Endothelial cell of umbilical vein (primary cell): Measurements from ENCODE around the gene KRTAP10-2. TPM values are rescaled to one million over a fixed set of nuclear protein-coding genes. Genes with fewer than 3 reads are reported as not detected.

Experiments
- BruUV-seq: library from RNA; stranded (reverse); fragments of 400-500 nt; replicated peaks from 2 replicates; lab custom pipeline; 2021; lab: Mats Ljungman, UMichigan
- CTCF ChIA-PET: fragments of 300-600, 350-600 bp; sonication (Branson Sonifier 250); formaldehyde crosslinking; loops from one replicate; lab custom pipeline; 2021; ENCODE audit warnings: antibody characterized with exemption, inconsistent platforms; lab: Charles Lee
- POLR2A ChIA-PET: fragments of 300-600, 350-600 bp; sonication (Branson Sonifier 250); formaldehyde crosslinking; loops from one replicate; lab custom pipeline; 2021; ENCODE audit warnings: antibody characterized with exemption, inconsistent platforms; lab: Charles Lee
- DNase-seq: peaks from one replicate; pipeline ENCODE4 v3.0.0-alpha.2; 2011; ENCODE audit warnings: low read depth, low spot score
- FAIRE-seq: peaks from 2 replicates; lab custom pipeline; 2011; peaks lifted over from hg19 to GRCh38; lab: Jason Lieb, UNC
- H2AFZ ChIP-seq: 2 replicates; pipeline ENCODE4 v1.6.0; 2012; ENCODE audit warnings: low read depth, low read length, control low read depth, inconsistent platforms
- H3K27ac ChIP-seq: 2 replicates; pipeline ENCODE4 v1.5.1; 2011; ENCODE audit warnings: low read depth, mild to moderate bottlenecking, control low read depth, low read length, moderate library complexity; ENCODE audit not compliant: insufficient read depth
- H3K27me3 ChIP-seq, 2 experiments: 2 replicates each; pipeline versions ENCODE4 v1.6.0 to v1.6.1; 2011; ENCODE audit warnings: low read length in 2 of 2, mixed read lengths in 1 of 2; ENCODE audit not compliant: control insufficient read depth in 2 of 2, insufficient read depth in 2 of 2
- H3K36me3 ChIP-seq, 2 experiments: 2 replicates in 1 of 2; 3 replicates in 1 of 2; pipeline ENCODE4 v1.5.1; 2011; ENCODE audit warnings: low read length in 2 of 2, mild to moderate bottlenecking in 1 of 2, moderate library complexity in 1 of 2; ENCODE audit not compliant: control insufficient read depth in 2 of 2, insufficient read depth in 2 of 2; ENCODE audit errors: extremely low read depth in 1 of 2
- H3K4me1 ChIP-seq: 3 replicates; pipeline ENCODE4 v1.5.1; 2011; ENCODE audit warnings: mild to moderate bottlenecking, low read length; ENCODE audit not compliant: control insufficient read depth, insufficient read depth; ENCODE audit errors: extremely low read depth
- H3K4me2 ChIP-seq: 2 replicates; pipeline ENCODE4 v1.6.1; 2011; ENCODE audit warnings: low read length, control low read depth, mixed read lengths; ENCODE audit not compliant: insufficient read depth
- H3K4me3 ChIP-seq, 3 experiments: fragments of 200-600 bp in 1 of 3; sonication (generic), shearing (Covaris generic) in 1 of 3; replicated peaks in 1 of 3; 2 replicates each; pipeline ENCODE4 v1.5.1; 2011 to 2016; ENCODE audit warnings: control low read depth in 3 of 3, low read length in 3 of 3, mild to moderate bottlenecking in 2 of 3, inconsistent platforms in 1 of 3, low read depth in 1 of 3, moderate library complexity in 1 of 3; ENCODE audit not compliant: insufficient read depth in 1 of 3
- H3K79me2 ChIP-seq: 2 replicates; pipeline ENCODE4 v1.6.0; 2012; ENCODE audit warnings: low read length, inconsistent platforms; ENCODE audit not compliant: control insufficient read depth, insufficient read depth
- H3K9ac ChIP-seq: replicated peaks from 2 replicates; pipeline ENCODE3; 2011; ENCODE audit warnings: low read length, control low read depth; ENCODE audit not compliant: insufficient read depth; ENCODE audit errors: extremely low read depth
- H3K9me1 ChIP-seq: replicated peaks from 3 replicates; pipeline ENCODE4 v1.6.0; 2011; ENCODE audit warnings: mild to moderate bottlenecking, low read length; ENCODE audit not compliant: control insufficient read depth, insufficient read depth; ENCODE audit errors: extremely low read depth
- H3K9me3 ChIP-seq: replicated peaks from 2 replicates; pipeline ENCODE4 v1.5.1; 2012; ENCODE audit warnings: low read length, inconsistent platforms; ENCODE audit not compliant: control insufficient read depth, insufficient read depth
- H4K20me1 ChIP-seq: replicated peaks from 2 replicates; pipeline ENCODE3; 2011; ENCODE audit warnings: mild to moderate bottlenecking, low read length; ENCODE audit not compliant: control insufficient read depth, insufficient read depth; ENCODE audit errors: extremely low read depth
- CTCF ChIP-seq, 2 donors: IDR thresholded peaks; 1 replicate in 1 of 2; 2 replicates in 1 of 2; pipeline ENCODE4 v1.5.1; 2011; ENCODE audit warnings: low read length in 2 of 2, mild to moderate bottlenecking in 2 of 2, moderate library complexity in 2 of 2, control low read depth in 1 of 2, inconsistent platforms in 1 of 2, low read depth in 1 of 2; ENCODE audit not compliant: insufficient read depth in 1 of 2; ENCODE audit errors: extremely low read depth in 1 of 2
- EZH2 ChIP-seq: IDR thresholded peaks from 2 replicates; pipeline ENCODE4 v1.6.1; 2012; ENCODE audit warnings: borderline replicate concordance, low read depth, mild to moderate bottlenecking, moderate library complexity, low read length, inconsistent platforms; ENCODE audit not compliant: severe bottlenecking
- FOS ChIP-seq: IDR thresholded peaks from 2 replicates; pipeline ENCODE4 v1.6.1; 2011; ENCODE audit warnings: mild to moderate bottlenecking, low read length, moderate library complexity, borderline replicate concordance; ENCODE audit not compliant: insufficient read depth
- GATA2 ChIP-seq: IDR thresholded peaks from 2 replicates; pipeline ENCODE4 v1.7.0; 2011; ENCODE audit warnings: low read depth, mild to moderate bottlenecking, moderate library complexity, mixed read lengths, low read length; ENCODE audit not compliant: insufficient read length, insufficient read depth
- JUN ChIP-seq: IDR thresholded peaks from 2 replicates; pipeline ENCODE4 v1.6.1; 2011; ENCODE audit warnings: borderline replicate concordance, low read depth; ENCODE audit not compliant: insufficient read length, insufficient read depth
- MAX ChIP-seq: IDR thresholded peaks from 2 replicates; pipeline ENCODE4 v1.6.1; 2011; ENCODE audit not compliant: insufficient read depth, insufficient read length
- MYC ChIP-seq: IDR thresholded peaks from one replicate; pipeline ENCODE4 v1.6.1; 2011; ENCODE audit warnings: mild to moderate bottlenecking, low read depth, low read length
- POLR2A ChIP-seq: IDR thresholded peaks from 2 replicates; pipeline ENCODE4 v1.6.1; 2012; ENCODE audit warnings: low read depth, mild to moderate bottlenecking, control low read depth, low read length
- POLR2AphosphoS5 ChIP-seq: IDR thresholded peaks from 2 replicates; pipeline ENCODE4 v1.6.1; 2012; ENCODE audit warnings: low read depth, mild to moderate bottlenecking, control low read depth, low read length, moderate library complexity; ENCODE audit not compliant: insufficient read depth
- dilution Hi-C: fragments of 300-500 bp; cut with MboI; formaldehyde crosslinking; loops from one replicate; pipeline ENCODE4 v1.15.0; 2019; ENCODE audit warnings: low sequenced_read_pairs; ENCODE audit not compliant: extremely low pct_ligation_motif_present
- intact Hi-C: fragments of 100-400 bp; cut with micrococcal nuclease; formaldehyde crosslinking; loops from one replicate; pipeline ENCODE4 v1.10.0; 2022
- polyA plus RNA-seq, 4 experiments: library from polyadenylated mRNA; depleted of rRNA in 3 of 4; stranded (reverse) in 3 of 4; unstranded in 1 of 4; fragments of >200 nt; gene quantifications; 2 replicates each; pipeline versions ENCODE4 v1.2.1 to v1.2.3, GENCODE V29; 2011 to 2012; ENCODE audit warnings: missing spikeins in 1 of 4
- total RNA-seq: library from RNA; stranded (reverse); gene quantifications from 2 replicates; pipeline ENCODE4 v1.2.3, GENCODE V29; 2021

Gene KRTAP10-2
- total and polyA plus RNA-seq, 2 donors (not counting 3 experiments of a cell fraction or from before 2014, with no cell fraction given) = not detected

DNA sequence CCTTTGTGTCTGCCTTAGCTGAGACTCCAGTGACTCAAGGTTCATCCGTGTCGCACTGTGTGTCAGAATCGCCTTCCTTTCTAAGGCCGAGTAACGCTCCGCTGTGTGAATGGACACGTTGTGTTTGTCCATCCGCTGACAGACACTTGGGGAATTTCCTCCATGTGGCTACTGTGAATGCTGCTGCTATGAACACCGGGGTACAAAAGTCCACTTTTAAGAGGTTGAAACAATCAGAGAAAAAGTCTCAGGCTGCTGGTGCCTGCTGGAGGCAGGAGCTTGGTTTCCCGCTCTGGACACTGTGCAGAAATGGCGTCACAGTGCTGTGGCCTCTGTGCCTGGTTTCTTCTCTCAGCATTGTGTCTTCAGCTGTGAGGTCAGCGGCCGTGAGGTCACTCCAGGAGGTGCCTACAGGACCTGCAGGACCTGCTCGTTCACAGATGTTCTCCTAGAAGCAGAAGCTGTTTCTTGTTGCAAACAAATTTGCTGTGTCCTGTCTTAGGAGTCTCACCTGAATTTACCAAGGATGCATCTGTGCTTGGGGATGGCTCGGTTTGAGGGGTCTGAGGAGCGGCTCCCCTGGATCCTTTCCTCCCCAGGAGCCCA, 45.5 kb downstream of the KRTAP10-2 start:
- no peaks in the 10 kb centered on the region for H3K9me3 ChIP-seq
- no peak overlapping the region for H3K9ac ChIP-seq
- BruUV-seq = no TSS peak
- ChIA-PET POLR2A (interaction anchor here (0.5 kb wide), 1 partner anchor 30 kb away, joined by 4 read pairs; no protein-coding TSS in a partner anchor), CTCF (interaction anchor here (1.2 to 2.2 kb wide), 3 partner anchors 12 to 296 kb away, joined by 3 to 11 read pairs (median 4); partner anchors contain the start of gene UBE2G2)
- TF ChIP-seq POLR2AphosphoS5 (no peak), JUN (no peak), MAX (no peak), FOS (no peak), POLR2A (no peak), CTCF (IDR thresholded peaks at IDR 0.05; ENCODE audit: extremely low read depth in 1 of 2, insufficient read depth in 1 of 2, low read depth in 1 of 2, low read length in 2 of 2) (no peak), EZH2 (no peak), GATA2 (no peak), MYC (no peak)
- H3K27me3 ChIP-seq = no peaks in the 10 kb centered on the region
- FAIRE-seq (no peak), DNase-seq (no peak)
- dilution Hi-C loops = no loop called here
- H3K79me2 ChIP-seq = no peaks in the 10 kb centered on the region
- no peak overlapping the region for H3K4me3 ChIP-seq
- intact Hi-C loops = no loop called here
- H3K4me1 ChIP-seq = no peaks in the 10 kb centered on the region
- H3K9me1 ChIP-seq = no peaks in the 10 kb centered on the region
- H4K20me1 ChIP-seq = no peaks in the 10 kb centered on the region
- no peak overlapping the region for H3K27ac ChIP-seq
- H3K36me3 ChIP-seq = no peaks in the 10 kb centered on the region
- H3K4me2 ChIP-seq = no peak overlapping the region
- no peak overlapping the region for H2AFZ ChIP-seq
